ENCODE measurements around the gene TRIOBP.

The TRIOBP gene

GRCh38 chr22:37661160-37661924 is 35.5 kb upstream of the TRIOBP start:
- peak overlapping the region; percentile 68 for H3K4me3 ChIP-seq (replicated peaks; ENCODE audit: low read depth, low read length)
- TF ChIP-seq CTCF (IDR thresholded peaks at IDR 0.05; ENCODE audit: low read depth, low read length, missing control alignments): peak; percentile 66
- DNase-seq (ENCODE audit: extremely low read depth, low read depth): no peak

GRCh38 chr22:37662039-37662438 is 34.8 kb upstream of the TRIOBP start:
- DNase-seq (ENCODE audit: extremely low read depth, low read depth): no peak
- H3K4me3 ChIP-seq (replicated peaks; ENCODE audit: low read depth, low read length): no peak overlapping the region
- no peak for TF ChIP-seq CTCF (IDR thresholded peaks at IDR 0.05; ENCODE audit: low read depth, low read length, missing control alignments)

GRCh38 chr22:37663521-37664140 is 33.2 kb upstream of the TRIOBP start:
- TF ChIP-seq CTCF (IDR thresholded peaks at IDR 0.05; ENCODE audit: low read depth, low read length, missing control alignments): no peak

GRCh38 chr22:37664249-37665101 is 32.4 kb upstream of the TRIOBP start:
- no peak for TF ChIP-seq CTCF (IDR thresholded peaks at IDR 0.05; ENCODE audit: low read depth, low read length, missing control alignments)
- DNase-seq (ENCODE audit: extremely low read depth, low read depth): no peak
- no peak overlapping the region for H3K4me3 ChIP-seq (replicated peaks; ENCODE audit: low read depth, low read length)

More at GRCh38 chr22:37663521-37664140, 33.2 kb upstream of the TRIOBP start:
- H3K4me3 ChIP-seq (replicated peaks; ENCODE audit: low read depth, low read length): no peak overlapping the region
- DNase-seq (ENCODE audit: extremely low read depth, low read depth): no peak

GRCh38 chr22:37665487-37665886 is 31.4 kb upstream of the TRIOBP start:
- no peak for TF ChIP-seq CTCF (IDR thresholded peaks at IDR 0.05; ENCODE audit: low read depth, low read length, missing control alignments)
- no peak overlapping the region for H3K4me3 ChIP-seq (replicated peaks; ENCODE audit: low read depth, low read length)
- no peak for DNase-seq (ENCODE audit: extremely low read depth, low read depth)

GRCh38 chr22:37669586-37669985 is 27.3 kb upstream of the TRIOBP start:
- no peak overlapping the region for H3K4me3 ChIP-seq (replicated peaks; ENCODE audit: low read depth, low read length)
- DNase-seq (ENCODE audit: extremely low read depth, low read depth): no peak
- no peak for TF ChIP-seq CTCF (IDR thresholded peaks at IDR 0.05; ENCODE audit: low read depth, low read length, missing control alignments)

Measured in HFF-Myc (cell line).